ENCODE measurements around the gene KLHL26.
"Not testable (repeated sequence)": the region's sequence is repeated elsewhere in the genome, so short reads cannot be mapped to it uniquely, and the experiment has no call there.

KLHL26 gene

DNA sequence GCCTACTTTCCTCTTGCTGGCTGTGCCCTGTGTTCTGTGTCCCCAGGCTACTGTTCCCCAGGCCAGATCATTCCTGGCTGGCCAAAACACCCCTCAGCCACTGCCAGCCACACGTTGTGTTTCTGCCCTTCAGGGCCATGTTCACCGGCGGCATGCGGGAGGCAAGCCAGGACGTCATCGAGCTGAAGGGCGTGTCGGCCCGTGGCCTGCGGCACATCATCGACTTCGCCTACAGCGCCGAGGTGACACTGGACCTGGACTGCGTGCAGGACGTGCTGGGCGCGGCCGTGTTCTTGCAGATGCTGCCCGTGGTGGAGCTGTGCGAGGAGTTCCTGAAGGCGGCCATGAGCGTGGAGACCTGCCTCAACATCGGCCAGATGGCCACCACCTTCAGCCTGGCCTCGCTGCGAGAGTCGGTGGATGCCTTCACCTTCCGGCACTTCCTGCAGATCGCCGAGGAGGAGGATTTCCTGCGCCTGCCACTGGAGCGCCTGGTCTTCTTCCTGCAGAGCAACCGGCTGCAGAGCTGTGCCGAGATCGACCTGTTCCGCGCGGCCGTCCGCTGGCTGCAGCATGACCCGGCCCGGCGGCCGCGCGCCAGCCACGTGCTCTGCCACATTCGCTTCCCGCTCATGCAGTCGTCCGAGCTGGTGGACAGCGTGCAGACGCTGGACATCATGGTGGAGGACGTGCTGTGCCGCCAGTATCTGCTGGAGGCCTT is 30.9 kb downstream of the KLHL26 start:
- no peak for DNase-seq

DNA sequence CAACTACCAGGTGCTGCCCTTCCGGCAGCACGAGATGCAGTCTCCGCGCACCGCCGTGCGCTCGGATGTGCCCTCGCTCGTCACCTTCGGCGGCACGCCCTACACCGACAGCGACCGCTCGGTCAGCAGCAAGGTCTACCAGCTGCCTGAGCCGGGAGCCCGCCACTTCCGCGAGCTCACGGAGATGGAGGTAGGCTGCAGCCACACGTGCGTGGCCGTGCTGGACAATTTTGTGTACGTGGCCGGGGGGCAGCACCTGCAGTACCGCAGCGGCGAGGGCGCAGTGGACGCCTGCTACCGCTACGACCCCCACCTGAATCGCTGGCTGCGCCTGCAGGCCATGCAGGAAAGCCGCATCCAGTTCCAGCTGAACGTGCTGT is 31.4 kb downstream of the KLHL26 start:
- no peak for DNase-seq

DNA sequence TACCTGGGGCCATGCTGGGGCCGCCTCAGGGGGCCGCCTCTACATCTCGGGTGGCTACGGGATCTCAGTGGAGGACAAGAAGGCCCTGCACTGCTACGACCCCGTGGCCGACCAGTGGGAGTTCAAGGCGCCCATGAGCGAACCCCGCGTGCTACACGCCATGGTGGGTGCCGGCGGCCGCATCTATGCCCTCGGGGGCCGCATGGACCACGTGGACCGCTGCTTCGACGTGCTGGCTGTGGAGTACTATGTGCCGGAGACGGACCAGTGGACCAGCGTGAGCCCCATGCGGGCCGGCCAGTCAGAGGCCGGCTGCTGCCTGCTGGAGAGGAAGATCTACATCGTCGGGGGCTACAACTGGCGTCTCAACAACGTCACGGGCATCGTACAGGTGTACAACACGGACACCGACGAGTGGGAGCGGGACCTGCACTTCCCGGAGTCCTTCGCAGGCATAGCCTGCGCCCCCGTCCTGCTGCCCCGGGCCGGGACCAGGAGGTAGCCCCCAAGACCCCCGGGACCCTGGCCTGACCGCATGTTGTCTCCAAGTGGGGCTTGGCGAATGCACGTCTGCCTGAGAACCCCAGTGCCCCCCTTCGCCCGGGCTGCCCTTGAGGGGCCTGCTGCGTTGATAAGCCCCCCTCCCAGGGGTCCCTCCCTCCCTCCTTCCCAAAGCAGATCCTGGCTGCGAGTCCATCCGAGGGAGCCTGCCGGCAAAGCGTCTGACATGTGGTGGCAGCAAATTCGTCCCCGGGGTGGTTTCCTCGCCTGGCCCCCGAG is 32.1 kb downstream of the KLHL26 start:
- DNase-seq = no peak

DNA sequence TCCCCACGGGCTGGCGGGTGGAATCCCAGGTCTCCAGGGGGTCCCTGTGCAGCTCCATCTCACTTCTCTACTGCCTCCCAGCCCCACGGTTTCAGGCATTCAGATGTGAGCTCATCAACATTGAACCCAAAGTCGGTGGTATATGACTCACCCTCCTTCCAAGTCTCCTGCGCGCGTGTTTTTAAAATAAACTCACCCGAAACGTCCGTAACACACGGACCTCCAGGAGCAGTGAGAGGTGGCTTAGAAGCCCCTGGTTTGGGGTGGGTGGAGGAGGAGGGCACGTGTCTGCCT is 32.6 kb downstream of the KLHL26 start:
- no peak for DNase-seq

DNA sequence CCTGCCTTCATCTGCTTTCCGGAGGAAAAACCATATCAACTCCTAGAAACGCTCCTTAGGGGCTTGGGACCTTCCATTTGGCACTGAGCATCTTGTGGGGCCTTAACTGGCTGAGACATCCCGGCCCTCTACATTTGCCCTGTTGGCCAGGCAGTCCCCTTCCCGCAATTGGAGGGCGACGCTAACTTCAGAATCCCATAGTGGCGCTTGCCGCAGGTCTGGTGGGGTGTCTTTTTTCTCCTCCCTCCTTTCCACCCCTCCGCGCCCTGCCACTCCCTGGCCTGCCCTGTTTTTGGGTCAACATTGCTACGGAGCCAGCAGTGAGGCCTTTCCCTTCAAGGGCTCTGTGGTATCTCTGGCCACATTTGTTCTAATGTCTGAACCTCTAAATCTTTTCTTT is 33.1 kb downstream of the KLHL26 start:
- no peak for DNase-seq

DNA sequence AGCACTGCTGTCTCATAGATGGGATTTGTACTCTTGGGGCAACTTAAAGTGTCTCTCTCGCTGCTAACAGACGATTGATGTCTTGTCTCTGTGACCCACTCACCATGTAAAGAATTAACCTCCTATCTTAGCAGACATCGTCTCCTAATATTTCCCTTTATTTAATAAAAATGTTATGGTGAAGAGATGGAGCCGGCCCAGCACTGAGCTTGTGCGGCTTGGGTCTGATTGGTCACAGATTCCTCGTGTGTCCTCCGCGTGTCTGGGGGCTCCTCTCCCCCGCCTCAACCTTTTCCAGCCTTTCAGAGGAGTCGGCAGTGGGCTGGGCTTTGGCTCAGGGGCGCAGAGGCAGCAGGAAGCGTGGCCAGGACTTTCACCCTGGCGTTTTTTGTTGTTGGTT is 33.5 kb downstream of the KLHL26 start:
- DNase-seq = no peak

DNA sequence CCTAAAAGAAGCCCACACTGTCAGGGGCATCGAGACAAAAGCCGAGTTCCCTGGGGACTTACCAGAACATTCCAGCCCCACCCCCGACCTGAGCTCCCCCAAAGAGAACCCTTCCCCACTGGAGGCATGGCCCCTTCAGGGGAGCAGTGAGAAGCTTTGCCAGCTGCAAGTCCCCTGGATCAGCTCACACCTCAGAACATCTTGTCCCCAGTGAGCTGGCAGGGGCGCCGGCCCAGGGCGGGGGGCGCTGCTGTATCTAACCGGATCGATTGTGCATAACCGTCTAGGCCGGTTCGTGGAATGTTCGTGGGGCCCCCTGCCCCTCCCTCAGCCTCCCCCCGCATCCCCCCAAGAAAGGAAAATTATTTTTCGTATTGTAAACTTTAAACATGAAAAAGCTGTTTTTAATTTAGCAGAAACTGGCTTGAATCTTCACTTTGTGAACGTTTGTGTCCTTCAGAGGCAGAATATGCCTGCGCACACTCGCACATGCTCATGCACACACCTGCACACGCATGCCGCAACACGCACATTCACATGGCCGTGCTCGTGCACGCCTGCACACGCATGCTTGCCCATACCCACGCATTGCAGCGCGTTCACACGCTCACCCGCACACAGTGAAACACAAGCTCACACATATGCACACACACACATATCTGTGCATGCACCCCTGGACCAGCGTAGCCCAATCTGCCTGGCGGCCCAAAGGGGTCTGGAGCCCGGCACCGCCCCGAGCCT is 34.6 kb downstream of the KLHL26 start:
- DNase-seq = no peak

DNA sequence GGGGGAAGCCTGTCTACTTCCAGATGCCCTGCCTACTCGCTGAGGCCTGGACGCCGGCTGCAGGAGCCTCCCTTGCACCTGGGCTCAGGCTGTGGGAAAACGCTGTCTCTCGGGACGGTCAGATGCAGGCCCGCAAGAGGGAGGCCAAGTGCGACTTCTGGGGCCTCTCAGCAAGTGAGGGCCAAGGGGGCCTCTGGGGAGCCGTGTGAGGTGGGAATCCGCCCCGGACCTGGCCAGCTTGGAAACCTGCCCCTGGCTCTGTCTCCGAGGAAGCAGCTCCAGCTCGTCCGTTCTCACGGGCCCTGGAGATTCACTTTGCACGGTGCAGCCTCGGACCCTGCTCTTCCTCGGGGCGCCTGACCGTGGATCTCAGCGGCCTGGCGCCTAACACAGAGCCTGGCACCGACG is 35.2 kb downstream of the KLHL26 start:
- no peak for DNase-seq

DNA sequence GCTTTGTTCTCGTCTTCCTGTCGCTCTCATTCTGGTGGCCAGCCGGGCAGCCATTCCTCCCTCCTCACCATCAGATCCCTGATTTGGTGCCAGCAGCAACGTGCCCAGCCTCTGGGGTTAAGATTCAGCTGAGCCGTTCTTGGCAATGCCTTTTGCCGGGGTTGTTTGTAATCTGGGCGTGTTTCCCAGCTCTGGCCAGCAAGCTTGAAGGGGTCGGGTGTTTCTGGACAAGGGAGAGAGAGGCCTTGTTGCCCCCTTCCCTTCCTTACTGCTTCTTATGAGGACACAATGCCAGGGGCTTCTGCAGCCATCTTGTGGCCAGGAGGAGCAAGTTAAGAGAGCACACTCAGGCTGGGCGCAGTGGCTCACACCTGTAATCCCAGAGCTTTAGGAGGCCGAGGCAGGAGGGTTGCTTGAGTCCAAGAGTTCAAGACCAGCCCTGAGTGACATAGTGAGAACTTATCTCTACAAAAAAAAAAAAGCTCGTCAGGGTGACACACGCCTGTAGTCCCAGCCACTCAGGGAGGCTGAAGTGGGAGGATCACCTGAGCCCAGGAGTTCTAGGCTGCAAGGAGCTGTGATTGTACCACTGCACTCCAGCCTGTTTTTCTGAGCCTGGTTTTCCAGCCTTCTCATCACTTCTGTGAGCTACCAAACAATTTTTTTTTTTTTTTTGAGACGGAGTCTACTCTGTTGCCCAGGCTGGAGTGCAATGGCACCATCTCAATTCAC is 35.9 kb downstream of the KLHL26 start:
- peak; percentile 22 for DNase-seq

DNA sequence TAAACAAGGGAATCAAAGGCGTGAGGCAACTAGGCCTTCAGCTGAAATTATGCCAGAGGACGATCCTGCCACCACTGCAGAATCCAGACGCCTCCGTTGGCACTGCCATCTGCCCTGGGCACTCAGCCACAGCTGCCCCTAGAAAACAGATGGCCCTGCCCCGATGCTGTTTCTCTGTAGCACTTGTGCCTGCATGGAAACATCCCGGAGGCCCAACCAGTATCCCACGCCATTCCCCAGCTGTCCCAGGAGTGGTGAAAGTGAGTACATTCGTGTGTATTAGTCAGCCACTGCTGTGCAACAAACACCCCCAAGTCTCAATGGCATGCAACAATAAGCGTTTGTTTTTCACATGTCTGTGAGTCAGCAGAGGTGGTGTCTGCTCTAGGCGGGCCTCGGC is 37.8 kb downstream of the KLHL26 start:
- DNase-seq = no peak

DNA sequence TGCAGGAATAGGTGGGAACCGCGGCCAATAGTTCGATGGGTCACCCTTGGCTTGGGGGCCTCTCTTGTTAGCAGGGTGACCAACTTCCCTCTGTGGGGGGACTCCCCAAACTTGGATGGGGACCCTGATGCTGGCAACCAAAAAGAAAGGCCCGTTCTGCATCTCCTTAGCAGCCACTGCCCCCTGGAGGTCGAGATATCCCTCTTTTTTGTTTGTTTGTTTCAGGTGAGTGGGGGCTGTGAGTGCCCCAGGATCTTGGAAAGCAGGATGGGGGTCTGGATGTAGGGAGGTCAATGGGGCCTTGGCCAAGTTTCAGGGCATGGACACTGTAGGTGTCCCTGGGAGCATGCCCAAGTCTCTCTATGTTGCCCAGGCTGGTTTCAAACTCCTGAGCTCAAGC is 39.0 kb downstream of the KLHL26 start:
- peak; percentile 56 for DNase-seq

DNA sequence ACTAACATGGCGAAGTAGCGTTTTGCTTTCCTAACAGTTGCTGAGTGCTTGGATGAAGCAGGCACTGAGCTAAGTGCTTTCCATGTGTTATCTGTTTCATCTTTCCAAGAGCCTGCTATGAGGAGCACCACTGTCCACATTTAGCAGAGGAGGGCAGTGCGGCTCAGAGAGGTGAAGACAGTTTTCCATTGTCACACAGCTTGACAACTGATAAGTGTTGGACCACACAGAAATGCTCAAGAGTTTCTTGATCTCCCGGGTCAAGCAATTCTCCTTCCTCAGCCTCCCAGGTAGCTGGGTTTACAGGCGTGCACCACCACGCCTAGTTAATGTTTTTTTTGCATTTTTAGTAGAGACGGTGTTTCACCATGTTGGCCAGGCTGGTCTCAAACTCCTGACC is 39.9 kb downstream of the KLHL26 start:
- no peak for DNase-seq

DNA sequence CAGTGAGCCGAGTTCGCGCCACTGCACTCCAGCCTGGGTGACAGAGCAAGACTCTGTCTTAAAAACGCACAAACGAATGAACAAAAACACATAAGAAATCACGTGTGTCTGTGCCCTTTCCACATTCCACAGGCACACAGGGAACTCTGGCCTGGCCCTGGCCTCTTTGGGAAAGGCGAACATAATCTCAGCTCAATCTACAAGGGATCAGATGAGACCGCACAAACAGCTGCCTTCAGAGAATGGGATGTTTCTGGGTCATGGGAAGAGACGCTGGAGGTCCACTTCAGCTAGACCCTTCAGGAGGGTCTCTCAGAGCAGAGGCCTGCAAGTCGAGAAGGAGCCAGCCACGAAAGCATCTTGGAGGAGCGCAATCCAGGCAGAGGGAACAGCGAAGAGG is 40.3 kb downstream of the KLHL26 start:
- no peak for DNase-seq

DNA sequence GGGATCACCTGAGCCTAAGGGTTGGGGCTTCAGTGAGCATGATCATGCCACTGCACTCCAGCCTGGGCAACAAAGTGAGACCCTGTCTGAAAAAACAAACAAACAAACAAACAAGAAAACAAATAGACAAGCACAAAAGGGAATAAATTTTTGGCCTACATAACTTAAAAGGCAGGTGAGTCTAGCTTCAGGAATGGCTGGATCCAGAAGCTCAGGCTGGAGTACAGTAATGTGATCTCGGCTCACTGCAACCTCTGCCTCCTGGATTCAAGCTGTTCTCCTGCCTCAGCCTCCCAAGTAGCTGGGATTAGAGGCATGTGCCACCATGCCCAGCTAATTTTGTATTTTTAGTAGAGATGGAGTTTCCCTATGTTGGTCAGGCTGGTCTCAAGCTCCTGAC is 43.3 kb downstream of the KLHL26 start:
- not testable (repeated sequence) for DNase-seq

DNA sequence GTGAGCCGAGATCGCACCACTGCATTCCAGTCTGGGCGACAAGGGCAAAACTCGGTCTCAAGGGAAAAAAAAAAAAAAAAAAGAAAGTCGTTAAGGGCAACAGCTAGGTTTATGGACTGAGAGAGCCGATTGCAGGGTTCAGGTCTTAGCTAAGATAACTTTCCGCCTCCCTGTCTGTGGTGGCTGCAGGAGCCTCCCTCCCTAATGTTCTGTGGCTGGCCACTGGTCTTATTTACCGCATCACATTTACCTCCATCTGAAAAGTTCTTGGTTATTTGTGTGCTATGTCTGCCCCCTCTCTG is 45.9 kb downstream of the KLHL26 start:
- DNase-seq = no peak

DNA sequence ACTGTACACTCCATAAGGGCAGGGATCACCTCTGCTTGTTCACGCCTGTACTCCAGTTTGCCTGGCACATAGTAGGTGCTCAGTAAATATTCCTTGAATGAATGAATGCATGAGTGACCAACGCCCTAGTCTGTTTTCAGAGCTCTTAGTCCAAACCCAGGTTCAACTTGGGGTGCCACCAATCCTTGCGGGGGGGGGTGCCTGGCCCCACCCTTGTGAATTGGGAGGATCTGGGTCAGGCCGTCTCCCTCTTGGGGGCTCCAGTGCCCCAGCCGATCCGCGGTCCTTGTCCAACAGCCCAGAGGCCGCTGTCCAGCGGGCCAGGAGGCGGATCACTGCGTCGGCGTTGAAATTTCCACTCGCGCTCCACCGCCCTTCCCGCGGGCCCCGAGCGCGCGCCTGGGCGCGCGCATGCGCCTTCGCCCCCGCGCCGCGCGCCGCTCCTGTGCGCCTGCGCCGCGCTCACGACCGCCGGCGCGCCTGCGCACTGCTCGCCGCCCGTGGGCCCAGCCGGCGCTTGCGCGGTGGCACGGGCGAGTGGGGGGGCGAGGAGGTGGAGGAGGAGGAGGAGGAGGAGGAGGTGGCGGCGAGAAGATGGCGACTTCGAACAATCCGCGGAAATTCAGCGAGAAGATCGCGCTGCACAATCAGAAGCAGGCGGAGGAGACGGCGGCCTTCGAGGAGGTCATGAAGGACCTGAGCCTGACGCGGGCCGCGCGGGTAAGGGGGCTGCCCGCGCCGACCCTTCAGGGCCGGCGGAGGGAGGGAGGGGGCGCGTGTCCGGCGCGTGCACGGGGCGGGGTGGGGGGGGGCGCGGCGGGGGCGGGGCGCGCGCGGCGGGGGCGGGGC is 46.5 kb downstream of the KLHL26 start, which contains the start of gene CRTC1:
TSS of gene CRTC1 (plus strand) at position 572 of the 849 bp plus-strand sequence. CDS start at position 595, 23 bp downstream.
- DNase-seq = peak; percentile 96

DNA sequence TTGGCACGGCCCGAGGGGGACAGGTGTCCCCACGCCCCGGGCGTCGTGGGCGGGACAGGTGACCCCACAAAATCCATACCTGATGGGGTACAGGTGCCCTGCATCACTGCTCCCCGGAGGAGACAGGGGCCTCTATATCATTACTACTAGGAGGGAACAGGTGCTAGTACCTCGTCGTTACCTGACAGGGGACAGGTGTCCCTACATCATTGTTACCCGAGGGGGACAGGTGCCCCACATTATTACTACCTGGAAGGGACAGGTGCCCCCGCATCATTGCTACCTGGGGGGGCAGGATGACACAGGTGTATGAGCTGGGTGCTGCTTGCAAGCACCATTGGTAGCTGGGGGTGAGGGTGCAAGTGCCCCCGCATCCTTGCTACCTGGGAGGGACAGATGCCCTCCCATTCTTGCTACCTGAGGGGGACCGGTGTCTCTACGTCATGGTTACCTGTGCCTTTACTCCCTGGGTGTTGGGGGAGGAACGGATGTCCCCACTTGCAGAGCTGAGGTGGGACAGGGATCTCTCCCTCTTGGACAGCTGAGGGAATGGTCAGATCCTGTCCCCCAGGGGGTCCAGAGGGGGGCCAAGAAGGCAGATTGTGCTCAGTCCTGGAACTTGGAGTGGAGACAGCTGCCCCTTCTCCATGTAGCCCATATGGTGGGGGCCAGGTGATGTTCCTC is 47.3 kb downstream of the KLHL26 start:
- no peak for DNase-seq

DNA sequence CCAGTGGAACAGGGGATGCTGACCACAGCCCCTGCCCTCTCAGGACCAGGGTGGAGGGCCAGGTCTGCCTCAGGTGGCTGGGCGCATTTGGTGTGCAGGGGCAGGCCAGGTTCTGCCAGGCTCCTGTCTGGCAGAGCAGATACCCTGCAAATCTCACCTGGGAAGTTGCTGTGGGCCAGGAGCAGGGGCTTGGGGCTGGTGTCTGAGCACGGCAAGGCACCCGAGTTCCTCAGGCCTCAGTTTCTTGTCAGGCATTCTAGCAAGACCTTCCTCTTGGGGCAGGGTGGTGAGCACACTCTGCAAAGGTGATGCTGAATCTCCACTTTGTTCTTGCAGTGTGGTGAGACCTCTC is 47.8 kb downstream of the KLHL26 start:
- DNase-seq = no peak

DNA sequence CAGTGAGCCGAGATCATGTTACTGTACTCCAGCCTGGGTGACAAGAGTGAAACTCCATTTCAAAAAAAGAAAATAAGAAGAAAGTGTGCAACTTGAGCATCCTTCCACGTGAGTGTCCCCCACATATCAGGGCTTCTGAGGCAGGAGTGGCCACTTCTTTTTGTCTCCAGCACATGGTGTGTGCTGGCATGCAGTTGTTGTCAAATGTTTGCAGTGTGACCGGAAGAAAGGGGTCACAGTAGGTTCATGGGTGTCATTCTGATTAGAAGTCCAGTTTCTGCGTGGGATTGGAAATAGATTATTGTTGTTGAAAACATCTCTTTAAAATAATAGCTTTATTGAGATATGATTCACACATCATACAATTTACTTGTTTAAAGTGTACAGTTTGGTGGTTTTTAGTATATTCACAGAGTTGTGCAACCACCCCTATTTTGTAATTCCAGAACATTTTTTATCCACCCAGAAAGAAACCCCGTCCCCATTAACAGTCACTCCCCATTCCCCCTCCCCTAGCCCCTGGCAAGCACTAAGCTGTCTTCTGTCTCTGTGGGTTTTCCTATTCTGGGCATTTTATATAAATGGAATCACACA is 48.9 kb downstream of the KLHL26 start:
- DNase-seq = no peak

DNA sequence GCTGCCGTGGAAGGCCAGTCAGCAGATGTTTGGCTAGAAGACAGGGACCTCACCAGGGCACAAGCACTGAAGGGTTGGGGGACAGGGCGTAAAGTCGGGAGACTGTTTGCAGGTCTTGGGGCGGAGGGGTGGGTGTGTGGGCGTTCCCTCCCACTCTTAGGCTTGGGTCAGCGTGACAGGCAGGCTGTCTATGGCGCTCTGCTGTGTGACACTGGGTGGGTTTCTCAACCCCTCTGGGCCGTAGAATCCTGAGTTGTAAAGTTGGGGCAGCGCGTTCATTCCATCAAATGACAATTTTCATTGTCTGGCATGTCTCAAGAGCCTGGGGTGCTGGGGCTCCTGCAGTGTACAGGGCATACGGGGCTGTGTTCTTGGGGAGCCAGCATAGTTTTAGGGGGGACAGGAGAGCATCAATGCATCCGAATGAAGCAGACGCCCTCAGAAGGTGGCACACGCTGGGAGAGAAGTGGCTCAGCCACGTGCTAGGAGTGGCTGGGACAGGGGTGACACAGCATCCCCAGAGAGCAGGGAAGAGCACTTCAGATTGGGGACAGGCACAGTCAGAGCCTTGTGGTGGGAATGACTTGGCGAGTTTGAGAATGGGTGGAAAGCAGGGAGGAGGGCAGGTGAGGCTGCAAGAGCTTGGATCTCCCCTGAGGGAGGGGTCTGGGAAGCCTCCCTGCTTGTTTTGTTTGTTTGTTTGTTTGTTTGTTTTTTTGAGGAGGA is 51.1 kb downstream of the KLHL26 start:
- DNase-seq = no peak

DNA sequence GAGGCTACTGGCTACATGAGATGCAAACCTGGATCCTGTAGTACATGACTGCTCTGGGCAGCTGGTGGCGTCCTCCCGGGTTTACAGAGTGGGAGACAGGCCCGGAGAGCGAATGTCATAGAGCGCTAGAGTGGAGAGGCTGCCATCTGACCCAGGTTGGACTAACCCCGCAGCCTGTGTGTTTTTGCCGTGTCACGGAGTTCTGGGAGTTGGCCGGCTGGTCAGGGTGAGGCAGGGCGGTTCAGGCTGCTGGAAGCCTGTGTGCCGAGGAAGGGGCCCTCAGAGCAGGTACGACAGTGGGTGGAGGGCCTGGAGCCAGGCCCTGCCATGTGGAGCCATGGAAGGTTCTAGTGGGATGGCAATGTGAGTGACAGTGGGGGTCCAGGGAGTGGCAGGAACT is 59.2 kb downstream of the KLHL26 start:
- DNase-seq = no peak
